HG02970 (cell line): ENCODE data around the gene LYSMD4.
A peak's percentile ranks its signal among the peaks of the same experiment; 100 is the strongest.
"Not testable (repeated sequence)": the region's sequence is repeated elsewhere in the genome, so short reads cannot be mapped to it uniquely, and the experiment has no call there.

Experiments used
- ATAC-seq: cut with Tn5 transposase; IDR thresholded peaks from one replicate; pipeline ENCODE4 v1.9.1; 2021; ENCODE audit warnings: mild to moderate bottlenecking, moderate library complexity, moderate number of reproducible peaks; ENCODE audit not compliant: unreplicated experiment, low FRiP score

Gene LYSMD4

DNA sequence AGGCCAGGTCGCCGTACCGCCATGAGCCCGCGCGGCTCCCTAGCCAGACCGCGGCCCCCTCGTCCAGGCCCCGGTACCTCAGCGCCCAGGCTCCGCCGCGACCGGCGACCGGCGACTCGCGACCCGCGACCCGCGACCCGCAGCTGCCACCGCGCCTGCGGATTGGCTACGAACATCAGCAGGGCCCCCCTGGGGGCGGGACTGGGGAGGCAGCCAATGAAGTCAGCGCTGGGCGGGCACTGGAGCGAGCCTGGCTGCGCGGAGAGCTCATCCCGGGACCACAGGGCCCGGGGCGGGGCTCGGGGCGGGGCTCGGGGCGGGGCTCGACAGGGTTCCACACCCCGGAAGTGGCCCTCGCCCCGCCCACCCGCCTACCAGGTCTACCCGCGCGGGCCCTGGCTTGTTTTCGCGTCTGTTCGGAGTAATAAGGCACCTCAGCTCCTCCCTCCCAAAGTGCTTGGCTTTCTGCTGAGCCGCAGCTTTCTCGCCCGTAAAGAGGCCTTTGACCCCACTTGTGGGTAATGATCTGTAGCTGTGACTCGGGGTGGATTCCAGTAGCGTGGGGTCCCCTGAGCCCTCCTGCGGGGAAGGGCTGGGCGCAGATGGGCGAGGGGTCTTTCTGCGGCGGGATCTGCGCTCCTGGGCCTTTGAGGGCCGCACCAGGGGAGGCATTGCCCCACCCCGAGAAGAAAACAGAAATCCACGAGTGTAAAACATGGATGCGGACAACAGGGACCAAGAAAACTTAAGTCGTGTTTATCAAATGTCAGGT is at the start of gene LYSMD4:
TSS of gene LYSMD4 (minus strand) at position 170 of the 772 bp plus-strand sequence. CDS start 1,438 bp downstream, outside the sequence.
- peak; percentile 99 for ATAC-seq

DNA sequence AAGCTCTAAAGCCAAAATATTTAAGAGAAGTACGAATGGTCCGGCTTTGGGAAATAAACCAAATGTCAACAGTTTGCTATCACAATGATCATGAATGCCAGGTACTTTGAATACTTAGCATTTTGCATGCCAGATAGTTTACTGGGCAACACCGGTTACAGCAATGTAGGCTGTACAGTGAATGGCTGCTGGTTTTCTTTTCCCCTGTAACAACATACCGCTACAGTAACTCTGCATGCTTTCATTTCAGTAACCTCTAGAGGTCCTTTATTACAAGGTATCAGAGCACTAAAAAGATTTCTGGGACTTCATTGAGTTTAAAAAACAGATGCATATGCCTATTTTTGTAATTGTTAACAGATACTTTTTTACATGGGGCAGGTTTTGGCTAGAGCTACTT is 48.8 kb upstream of the LYSMD4 start:
- not testable (repeated sequence) for ATAC-seq

DNA sequence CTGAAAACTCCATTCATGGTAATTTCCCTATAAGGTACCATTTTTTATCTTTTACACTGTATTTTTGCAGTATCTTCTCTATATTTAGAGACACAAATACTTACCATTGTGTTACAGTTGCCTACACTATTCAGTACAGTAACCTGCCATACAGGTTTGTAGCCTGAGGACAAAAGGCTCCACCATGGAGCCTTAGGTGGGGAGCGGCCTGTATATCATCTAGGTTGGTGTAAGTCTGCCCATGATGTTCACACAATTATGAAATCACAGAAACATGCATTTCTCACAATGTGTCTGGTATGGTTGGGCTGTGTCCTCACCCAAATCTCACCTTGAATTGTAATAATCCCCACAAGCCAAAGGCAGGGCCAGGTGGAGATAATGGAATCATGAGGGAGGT is 43.9 kb upstream of the LYSMD4 start:
- no peak for ATAC-seq

DNA sequence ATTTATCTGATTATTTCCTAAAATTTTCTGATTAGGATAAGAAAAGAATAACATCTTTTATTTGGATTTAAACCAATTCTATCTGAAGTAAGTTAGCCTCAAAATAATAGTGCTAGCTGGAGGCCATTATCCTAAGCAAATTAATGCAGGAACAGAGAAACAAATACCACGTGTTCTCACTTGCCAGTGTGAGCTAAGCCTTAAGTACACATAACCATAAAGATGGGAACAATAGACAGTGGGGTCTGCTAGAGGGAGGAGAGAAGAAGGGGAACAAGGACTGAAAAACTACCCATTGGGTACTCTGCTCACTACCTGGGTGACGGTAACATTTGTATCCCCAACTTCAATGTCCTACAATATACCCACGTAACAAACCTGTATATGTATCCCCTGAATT is 31.3 kb upstream of the LYSMD4 start:
- no peak for ATAC-seq

DNA sequence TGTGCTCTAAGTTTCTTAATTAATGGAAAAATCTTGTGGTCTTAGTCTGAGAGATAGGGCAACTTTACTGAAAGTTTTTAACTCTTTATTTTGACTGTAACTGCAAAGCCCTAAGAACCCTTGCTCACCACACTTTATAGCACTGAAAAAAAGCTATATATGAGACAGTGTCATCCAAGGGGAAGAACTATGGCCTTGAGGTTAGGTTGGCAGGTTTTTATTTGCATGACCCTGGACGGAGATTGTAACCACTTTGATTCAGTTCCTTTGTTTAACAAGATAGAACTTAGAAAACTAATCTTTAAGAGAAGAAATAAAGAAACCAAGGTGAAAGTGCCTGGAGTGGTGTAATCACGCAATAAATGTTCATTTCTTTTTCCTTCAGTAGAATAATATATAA is 30.6 kb upstream of the LYSMD4 start:
- no peak for ATAC-seq

DNA sequence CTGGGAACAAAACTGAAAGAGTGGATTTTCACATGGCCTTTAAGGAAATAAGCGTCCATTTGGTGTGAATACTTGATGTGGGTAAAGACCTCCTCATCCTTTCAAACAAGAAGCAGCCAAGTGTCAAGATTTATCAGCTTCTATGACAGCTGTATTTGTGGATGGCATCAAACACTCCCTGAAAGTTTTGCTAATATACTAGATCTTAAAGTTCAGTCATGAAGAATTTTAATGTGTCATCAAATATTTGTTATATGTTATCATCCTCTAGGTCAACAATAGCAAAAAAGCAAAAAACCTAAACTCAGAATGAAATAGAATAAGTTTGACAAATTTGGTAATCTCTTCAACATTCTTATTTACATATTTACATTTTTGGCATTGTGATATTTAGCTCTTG is 29.1 kb upstream of the LYSMD4 start:
- no peak for ATAC-seq

DNA sequence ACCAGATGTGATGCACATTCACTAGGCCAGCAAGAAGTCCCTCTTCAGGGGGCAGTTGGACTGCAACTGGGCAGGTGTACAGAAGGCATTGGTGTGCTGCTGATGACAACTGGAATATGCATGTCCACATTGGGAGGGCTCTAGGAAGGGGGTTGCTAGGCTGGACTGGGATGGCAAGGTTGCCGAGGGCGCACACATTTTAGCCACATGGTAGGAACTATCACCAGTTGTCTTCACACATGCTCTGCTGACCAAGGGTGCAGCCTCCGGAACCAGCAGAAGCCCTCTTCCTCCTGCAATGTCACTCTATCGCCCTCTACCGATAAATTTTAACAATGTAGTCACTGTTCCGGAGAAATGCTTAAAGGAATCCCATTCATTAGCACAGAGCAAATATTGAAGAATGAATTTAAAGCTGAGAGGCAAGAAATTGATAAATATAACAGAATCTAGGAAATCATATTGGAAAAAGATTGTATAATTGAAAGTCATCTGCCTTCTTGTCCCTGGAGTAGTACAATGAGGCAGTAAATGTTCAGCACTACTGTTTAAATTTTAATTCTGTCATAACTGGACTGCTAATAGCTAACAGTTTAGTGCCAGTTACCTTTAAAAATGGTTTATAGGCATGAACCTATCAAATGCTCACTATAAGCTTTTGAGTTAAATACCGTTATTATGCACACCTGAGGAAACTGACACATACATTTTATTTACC is 22.6 kb upstream of the LYSMD4 start:
- peak; percentile 79 for ATAC-seq

DNA sequence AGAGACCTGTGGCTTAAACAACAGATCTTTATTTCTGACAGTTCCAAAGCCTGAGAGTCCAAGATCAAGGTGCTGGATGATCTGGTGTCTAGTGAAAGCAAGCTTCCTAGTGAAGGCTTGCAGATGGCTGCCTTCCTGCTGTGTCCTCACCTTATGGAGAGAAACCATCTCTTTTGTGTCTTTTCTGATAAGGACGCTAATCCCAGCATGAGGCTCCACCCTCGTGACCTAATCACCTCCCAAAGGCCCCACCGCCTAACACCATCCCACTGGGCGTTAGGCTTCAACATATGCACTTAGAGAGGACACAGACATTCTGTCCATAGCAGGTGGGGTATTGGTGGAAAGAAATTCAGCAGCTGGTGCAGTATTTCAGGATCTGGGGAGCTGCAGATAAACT is 19.8 kb upstream of the LYSMD4 start:
- no peak for ATAC-seq

DNA sequence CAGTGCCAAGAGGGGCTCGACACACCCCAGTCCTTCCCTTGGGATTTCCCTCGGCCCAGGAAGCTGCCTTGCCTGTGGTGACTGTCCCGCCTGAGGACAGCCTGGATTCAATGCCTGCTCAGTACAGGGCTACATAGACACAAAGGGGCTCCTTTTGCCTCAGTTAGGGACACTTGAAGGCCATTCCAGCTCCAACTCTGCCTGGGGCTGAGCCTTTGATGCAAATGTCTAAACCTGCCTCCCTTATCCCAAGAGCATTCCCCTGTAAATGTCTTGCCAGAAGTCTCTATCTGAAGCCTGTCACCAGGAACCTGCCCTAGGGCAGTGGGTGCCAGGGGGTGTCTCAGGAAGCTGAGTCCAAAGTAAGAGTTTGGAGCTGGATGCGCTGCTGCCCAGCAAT is 19.3 kb upstream of the LYSMD4 start:
- no peak for ATAC-seq

DNA sequence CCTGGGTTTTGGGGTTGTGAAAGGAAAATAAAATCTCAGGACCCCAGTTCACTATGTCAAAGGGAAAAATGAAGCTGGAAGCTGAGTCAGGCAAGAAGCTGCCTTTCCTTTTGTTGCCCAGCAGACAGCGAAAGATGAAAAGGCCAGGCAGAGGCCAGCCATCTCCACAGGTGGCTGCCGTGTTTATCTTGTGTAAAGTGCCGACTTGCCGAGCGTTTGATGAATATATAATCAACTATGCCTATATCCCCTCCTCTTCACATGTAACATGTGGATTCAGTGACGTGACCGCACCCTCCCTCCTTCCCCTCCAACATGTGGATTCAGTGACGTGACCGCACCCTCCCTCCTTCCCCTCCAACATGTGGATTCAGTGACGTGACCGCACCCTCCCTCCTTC is 17.1 kb upstream of the LYSMD4 start:
- not testable (repeated sequence) for ATAC-seq

DNA sequence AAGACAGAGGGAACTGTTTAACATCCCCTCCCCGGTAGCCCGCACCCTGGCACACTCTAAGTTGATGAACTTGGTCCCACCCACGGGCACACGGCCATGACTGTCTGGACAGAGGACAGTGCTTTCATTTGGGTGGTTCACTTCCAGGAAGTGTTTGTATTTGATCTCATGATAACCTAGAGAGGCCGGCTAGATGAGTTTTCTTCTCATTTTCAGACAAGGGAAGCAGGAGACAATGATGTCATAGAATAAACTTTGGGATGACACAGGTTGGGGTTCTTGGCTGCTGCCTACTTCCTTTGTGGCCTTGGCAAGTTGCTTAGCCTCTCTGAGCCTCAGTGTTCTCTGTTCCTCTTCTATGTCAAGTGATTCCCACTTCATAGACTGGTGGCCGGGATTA is 16.1 kb upstream of the LYSMD4 start:
- ATAC-seq = no peak

DNA sequence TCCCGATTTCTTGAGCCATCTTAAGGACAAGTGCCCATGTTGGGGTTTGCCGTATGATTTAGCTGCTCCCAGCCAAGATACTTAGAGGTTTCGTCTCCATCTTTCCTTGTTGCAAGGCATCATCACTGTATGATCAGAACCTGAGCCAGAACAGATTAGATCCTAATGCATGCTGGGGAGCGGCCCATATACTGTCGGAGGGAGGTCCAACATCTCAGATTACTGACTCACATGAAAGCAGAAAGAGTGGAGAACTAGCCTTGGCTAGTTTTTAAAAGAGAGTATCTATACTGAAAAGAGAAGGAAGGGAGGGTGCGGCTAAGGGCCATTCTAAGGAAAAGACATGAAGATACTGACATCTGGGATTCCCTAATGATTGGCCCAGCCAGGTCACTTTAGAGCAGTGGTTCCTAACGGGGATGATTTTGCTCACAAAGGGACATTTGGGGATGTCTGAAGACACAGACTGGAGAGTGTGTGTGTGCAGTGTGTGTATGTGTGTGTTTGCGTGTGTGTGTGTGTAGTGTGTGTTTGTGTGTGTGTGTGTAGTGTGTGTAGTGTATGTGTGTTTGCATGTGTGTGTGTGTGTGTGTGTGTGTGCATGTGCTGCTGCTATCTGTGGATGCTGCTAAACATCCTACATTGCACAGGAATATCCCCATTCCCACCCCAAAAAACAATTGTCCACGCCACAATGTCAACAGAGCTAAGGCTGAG is 12.3 kb upstream of the LYSMD4 start:
- ATAC-seq = no peak

DNA sequence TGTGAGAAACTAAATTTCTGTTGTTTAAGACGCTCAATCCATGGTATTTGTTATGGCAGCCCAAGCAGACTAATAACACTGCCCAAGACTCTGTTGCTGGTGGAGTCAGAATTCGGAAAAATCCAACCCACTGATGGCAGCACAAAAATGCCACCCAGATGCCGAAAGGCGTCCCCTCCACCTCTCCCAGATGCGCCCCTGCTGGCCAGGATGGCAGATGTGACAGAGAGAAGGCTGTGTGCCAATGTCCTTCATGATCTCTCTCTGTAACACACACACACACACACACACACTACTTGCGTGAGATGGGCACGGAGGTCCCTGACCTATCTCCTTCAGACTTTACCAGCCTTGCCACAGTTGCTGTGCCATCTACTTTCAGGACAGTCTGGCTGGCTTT is 10.9 kb upstream of the LYSMD4 start:
- no peak for ATAC-seq

DNA sequence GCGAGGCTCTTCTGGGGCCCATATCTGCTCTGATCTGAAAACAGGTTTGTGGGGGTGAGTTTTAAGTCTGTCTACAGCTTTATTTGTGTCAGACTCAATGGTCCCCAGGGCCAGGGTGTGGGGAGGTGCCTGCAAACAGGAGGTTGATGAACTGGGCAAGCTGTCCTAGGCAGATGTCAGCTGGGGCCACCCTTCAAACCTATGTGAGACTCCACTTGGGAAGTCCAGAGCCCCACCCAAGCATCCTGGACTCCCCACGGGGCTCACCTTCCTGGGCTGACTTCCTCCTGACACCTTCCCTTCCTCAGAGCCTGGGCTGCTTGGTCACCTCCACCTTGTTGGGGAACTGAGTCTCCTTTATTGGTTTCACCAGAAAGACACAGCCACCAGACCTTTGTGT is 8.6 kb upstream of the LYSMD4 start:
- ATAC-seq = no peak

DNA sequence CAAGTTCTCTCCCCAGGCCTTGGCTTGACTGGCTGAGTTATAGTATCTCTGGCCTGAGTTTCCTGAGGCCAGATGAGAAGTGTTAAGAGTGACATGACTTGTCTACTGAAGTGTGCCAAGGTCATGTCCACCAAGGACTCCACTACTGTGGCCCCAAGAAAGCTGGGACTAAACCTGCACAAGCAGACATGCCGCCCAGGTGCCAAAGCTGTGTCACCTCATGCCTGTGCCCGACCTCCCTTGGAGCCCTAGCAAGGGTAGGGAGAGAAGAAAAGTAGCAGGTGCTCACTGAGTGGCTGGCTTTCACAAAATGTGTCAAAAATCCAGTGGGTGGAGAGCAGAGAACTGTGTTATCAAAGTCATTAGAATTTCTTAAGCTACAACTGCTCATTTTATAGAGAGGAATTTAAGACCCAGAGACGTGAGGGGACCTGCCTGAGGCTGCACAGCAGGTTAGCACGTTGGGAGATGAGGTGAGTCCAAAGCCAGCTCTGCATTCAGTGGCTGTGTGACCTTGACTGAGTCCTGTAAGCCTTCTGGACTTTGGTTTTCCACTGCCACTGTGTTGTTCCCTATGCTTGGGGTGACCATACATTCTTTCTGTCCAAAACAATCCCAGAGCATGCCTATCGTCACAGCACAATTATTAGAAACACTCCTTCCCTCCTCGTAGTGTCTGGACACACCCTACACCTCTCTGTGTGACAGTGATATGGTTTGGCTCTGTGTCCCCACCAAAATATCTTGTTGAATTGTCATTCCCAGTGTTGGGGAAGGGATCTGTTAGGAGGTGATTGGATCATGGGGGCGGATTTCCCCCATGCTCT is 5.0 kb upstream of the LYSMD4 start:
- no peak for ATAC-seq

DNA sequence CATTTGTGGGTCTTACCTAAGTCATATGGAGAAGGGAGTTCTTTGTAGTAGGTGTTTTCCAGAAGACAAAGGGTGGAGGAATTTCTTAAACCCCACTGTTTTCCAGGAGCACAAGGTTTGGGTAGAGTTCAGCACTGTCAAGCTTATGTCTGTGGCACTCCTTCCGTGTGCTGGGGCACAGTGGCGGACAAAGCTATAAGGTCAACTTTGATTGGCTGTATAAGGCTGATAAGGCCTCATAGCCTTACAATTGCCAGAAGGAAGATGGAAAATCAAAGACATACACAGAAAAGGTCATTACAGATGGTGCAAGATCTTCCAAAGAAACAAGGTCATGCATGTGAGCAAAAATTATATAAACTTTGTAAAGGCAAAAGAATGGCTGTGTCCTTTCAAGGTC is 3.5 kb upstream of the LYSMD4 start:
- no peak for ATAC-seq

DNA sequence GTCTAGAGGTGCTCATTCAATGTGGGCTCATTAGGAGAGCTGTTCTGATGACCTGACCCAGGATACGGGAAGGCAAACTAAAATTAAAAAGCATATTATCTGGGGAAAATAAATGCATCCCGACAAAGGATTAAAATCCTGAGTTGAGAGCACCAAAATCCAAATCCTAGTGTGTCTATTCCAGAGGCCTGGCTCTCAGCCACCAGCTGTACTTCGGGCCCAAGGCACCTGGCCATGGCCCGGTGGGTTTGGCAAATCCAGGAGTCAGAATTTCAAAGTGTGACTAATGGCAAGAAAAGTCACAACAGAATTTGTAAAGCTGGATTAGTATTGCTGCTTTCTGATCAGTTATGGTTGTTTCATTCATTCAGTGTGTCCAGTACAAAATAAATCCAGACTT is 2.6 kb upstream of the LYSMD4 start:
- no peak for ATAC-seq

DNA sequence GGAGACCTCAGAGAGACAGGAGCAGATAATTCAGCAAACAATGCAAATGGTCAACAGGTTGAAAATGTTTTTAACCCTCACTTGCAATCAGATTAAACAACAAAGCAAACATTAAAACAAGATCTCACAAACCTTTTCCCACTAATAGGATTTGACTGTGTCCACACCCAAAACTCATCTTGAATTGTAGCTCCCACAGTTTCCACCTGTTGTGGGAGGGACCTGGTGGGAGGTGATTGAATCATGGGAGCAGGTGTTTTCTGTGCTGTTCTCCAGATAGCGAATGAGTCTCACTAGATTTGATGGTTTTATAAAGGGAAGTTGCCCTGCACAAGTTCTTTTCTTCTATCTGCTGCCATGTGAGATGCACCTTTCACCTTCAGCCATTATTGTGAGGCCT is 1.3 kb upstream of the LYSMD4 start:
- ATAC-seq = no peak

DNA sequence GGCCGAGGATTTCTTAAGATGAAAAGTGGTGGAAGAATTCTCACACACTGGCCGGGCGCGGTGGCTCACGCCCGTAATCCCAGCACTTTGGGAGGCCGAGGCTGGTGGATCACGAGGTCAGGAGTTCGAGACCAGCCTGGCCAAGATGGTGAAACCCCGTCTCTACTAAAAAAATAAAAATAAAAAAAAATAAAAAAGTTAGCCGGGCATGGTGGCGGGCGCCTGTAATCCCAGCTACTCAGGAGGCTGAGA is 729 bp upstream of the LYSMD4 start:
- ATAC-seq = not testable (repeated sequence)

DNA sequence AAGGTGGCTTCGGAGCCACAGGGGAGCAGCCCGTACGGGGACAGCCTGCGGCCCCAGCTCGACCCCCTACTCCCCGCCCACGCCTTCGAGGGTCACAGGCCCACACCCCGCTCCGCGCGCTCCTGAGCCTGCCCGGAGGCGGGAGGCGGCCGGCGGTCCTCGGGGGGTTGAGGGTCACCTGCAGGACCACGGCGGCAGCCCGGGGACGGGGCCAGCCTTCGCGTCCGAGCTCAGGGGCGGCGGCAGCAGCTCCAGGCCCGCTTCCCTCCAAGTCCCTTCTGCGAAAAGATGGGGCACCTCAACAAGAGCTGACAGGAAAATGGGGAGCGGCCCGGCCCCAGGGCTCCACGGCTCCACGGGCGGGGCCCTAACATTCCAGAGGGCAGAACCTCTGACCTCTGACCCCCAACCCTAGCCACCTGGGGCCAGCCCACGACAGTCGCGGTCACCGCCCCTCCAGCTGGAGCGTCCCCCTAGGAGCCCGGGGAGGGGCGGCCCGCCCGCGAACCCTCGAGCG is 428 bp downstream of the LYSMD4 start:
- ATAC-seq = peak; percentile 39
